PC-9 (cell line): ENCODE data around the gene PPP1CB. TPM values are rescaled to one million over a fixed set of nuclear protein-coding genes. Genes with fewer than 3 reads are reported as not detected.

Experiments
- BruUV-seq: library from RNA; stranded (reverse); fragments of 400-500 nt; replicated peaks from 2 replicates; lab custom pipeline; 2021; lab: Mats Ljungman, UMichigan
- CTCF ChIA-PET: fragments of 300-600 bp; sonication (Branson Sonifier 250); formaldehyde crosslinking; loops from one replicate; lab custom pipeline; 2022; ENCODE audit warnings: antibody characterized with exemption; lab: Charles Lee
- POLR2A ChIA-PET: fragments of 300-600 bp; sonication (Branson Sonifier 250); formaldehyde crosslinking; loops from one replicate; lab custom pipeline; 2022; ENCODE audit warnings: antibody characterized with exemption; ENCODE audit not compliant: unreplicated experiment; lab: Charles Lee
- DNase-seq, 2 experiments: peaks; one replicate each; pipeline versions ENCODE4 v3.0.0 to v3.0.0-alpha.2; 2015 to 2022; ENCODE audit warnings: mixed read lengths in 1 of 2
- H2AFZ ChIP-seq: fragments of 200-600 bp; sonication (generic); 2 replicates; pipeline ENCODE4 v1.8.1; 2017; ENCODE audit warnings: antibody characterized with exemption
- H3F3A ChIP-seq: fragments of 200-600 bp; sonication (generic); 2 replicates; pipeline ENCODE4 v1.8.1; 2017; ENCODE audit warnings: antibody characterized with exemption, mild to moderate bottlenecking, low read depth; ENCODE audit not compliant: insufficient read depth
- H3K27ac ChIP-seq: fragments of 200-600 bp; sonication (generic); 2 replicates; pipeline ENCODE4 v1.6.1; 2016; ENCODE audit warnings: mixed run types
- H3K27me3 ChIP-seq: fragments of 200-600 bp; sonication (generic); 2 replicates; pipeline ENCODE4 v1.6.1; 2016; ENCODE audit warnings: low read depth, mixed run types; ENCODE audit not compliant: insufficient read depth
- H3K36me3 ChIP-seq: fragments of 200-600 bp; sonication (generic); 2 replicates; pipeline ENCODE4 v1.6.1; 2016; ENCODE audit warnings: low read depth, mixed run types
- H3K4me1 ChIP-seq: fragments of 200-600 bp; sonication (generic); replicated peaks from 2 replicates; pipeline ENCODE4 v1.6.1; 2016; ENCODE audit warnings: mixed run types; ENCODE audit not compliant: insufficient read depth
- H3K4me2 ChIP-seq: fragments of 200-600 bp; sonication (generic); 2 replicates; pipeline ENCODE4 v1.6.1; 2017; ENCODE audit warnings: mixed run types
- H3K4me3 ChIP-seq: fragments of 200-600 bp; sonication (generic); 2 replicates; pipeline ENCODE4 v1.6.1; 2016; ENCODE audit warnings: mixed run types
- H3K79me2 ChIP-seq: fragments of 200-600 bp; sonication (generic); 2 replicates; pipeline ENCODE4 v1.6.1; 2017; ENCODE audit warnings: low read depth, mixed run types
- H3K9me2 ChIP-seq: fragments of 200-600 bp; sonication (generic); 2 replicates; pipeline ENCODE4 v1.8.1; 2017; ENCODE audit warnings: mild to moderate bottlenecking; ENCODE audit not compliant: insufficient read depth
- H3K9me3 ChIP-seq: fragments of 200-600 bp; sonication (generic); 2 replicates; pipeline ENCODE4 v1.8.1; 2016; ENCODE audit warnings: low read depth; ENCODE audit not compliant: insufficient read depth
- H4K20me1 ChIP-seq: fragments of 200-600 bp; sonication (generic); 2 replicates; pipeline ENCODE4 v1.8.1; 2017; ENCODE audit not compliant: insufficient read depth
- EZH2 ChIP-seq: fragments of 200-600 bp; sonication (generic); IDR thresholded peaks from 2 replicates; pipeline ENCODE4 v1.8.0; 2017; ENCODE audit warnings: antibody characterized with exemption, low read depth
- intact Hi-C: fragments of 100-400 bp; cut with micrococcal nuclease; formaldehyde crosslinking; loops from one replicate; pipeline ENCODE4 v1.10.0; 2022; ENCODE audit not compliant: unreplicated experiment
- total RNA-seq: library from RNA; stranded (reverse); gene quantifications from 2 replicates; pipeline ENCODE4 v1.2.3, GENCODE V29; 2021
- TF ChIP-seq, protein P1 (sequence below): fragments of 200-600 bp; sonication (generic); conservative IDR thresholded peaks from 2 replicates; pipeline ENCODE4 v1.6.1; 2017; ENCODE audit warnings: mixed run types, antibody characterized with exemption, mild to moderate bottlenecking, moderate library complexity

The PPP1CB gene
- total RNA-seq, 1 experiment from 2014 or later: 231 TPM

DNA sequence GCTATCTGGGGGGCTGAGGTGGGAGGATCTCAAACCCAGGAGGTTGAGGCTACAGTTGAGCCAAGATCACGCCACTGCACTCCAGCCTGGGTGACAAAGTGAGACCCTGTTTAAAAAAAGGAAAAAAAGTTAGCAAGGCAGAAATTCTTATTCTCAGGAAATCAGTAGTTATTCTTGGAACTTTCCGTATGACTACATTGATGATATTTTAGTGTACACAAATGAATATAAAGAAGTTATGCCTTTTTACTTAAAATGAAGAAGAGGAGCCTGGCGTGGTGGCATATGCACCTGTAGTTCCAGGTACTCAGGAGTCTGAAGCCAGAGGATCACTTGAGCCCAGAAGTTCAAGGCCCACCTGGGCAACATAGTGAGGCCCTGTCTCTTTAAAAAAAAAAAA is 66.4 kb downstream of the PPP1CB start:
- no peak overlapping the region for H3K27ac ChIP-seq
- H2AFZ ChIP-seq: no peak overlapping the region
- H3F3A ChIP-seq: peaks cover 23% of the 10 kb centered on the region
- POLR2A ChIA-PET: no interaction called here
- no peak for DNase-seq
- H3K9me3 ChIP-seq: no peaks in the 10 kb centered on the region
- BruUV-seq: no TSS peak
- TF ChIP-seq, protein P1, sequence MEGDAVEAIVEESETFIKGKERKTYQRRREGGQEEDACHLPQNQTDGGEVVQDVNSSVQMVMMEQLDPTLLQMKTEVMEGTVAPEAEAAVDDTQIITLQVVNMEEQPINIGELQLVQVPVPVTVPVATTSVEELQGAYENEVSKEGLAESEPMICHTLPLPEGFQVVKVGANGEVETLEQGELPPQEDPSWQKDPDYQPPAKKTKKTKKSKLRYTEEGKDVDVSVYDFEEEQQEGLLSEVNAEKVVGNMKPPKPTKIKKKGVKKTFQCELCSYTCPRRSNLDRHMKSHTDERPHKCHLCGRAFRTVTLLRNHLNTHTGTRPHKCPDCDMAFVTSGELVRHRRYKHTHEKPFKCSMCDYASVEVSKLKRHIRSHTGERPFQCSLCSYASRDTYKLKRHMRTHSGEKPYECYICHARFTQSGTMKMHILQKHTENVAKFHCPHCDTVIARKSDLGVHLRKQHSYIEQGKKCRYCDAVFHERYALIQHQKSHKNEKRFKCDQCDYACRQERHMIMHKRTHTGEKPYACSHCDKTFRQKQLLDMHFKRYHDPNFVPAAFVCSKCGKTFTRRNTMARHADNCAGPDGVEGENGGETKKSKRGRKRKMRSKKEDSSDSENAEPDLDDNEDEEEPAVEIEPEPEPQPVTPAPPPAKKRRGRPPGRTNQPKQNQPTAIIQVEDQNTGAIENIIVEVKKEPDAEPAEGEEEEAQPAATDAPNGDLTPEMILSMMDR: no peak
- TF ChIP-seq EZH2: no peak
- no peaks in the 10 kb centered on the region for H3K4me1 ChIP-seq
- CTCF ChIA-PET: no interaction called here
- no peak overlapping the region for H3K4me2 ChIP-seq
- no peaks in the 10 kb centered on the region for H3K27me3 ChIP-seq
- H3K9me2 ChIP-seq: no peaks in the 10 kb centered on the region
- 0 out of 2 replicates have a peak, but pooled peaks cover 6% of the 10 kb centered on the region for H3K36me3 ChIP-seq
- H3K4me3 ChIP-seq: no peak overlapping the region
- intact Hi-C loops: no loop called here
- H3K79me2 ChIP-seq: no peaks in the 10 kb centered on the region
- no peaks in the 10 kb centered on the region for H4K20me1 ChIP-seq

DNA sequence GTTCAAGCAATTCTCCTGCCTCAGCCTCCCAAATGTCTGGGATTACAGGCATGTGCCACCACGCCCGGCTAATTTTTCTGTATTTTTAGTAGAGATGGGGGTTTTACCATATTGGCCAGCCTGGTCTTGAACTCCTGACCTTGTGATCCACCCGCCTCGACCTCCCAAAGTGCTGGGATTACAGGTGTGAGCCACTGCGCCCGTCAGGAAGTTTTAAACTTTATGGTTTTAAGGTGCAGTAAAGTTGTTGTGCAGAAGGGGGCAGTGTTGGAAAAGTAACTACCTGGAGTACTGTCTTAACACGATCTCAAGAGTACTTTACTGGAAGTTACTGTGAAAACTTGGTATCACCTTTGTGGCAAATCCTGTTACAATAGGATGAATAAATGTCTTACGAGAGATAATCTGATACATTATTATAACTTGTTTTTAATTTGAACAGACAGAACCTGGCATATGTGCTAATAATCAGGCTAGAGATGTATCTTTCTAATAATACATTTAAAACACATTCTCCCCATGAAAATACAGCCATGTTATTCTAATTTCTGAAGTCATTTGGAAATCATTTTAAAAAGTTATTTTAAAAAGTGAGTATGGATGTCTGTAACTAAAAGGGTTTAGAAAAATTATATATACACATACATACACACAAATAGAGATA is 69.8 kb downstream of the PPP1CB start:
- H3K9me3 ChIP-seq: no peaks in the 10 kb centered on the region
- BruUV-seq: no TSS peak
- no peaks in the 10 kb centered on the region for H3K9me2 ChIP-seq
- POLR2A ChIA-PET: no interaction called here
- no peaks in the 10 kb centered on the region for H3K79me2 ChIP-seq
- H3F3A ChIP-seq: peaks cover 13% of the 10 kb centered on the region
- H3K27me3 ChIP-seq: no peaks in the 10 kb centered on the region
- no peak for TF ChIP-seq EZH2
- TF ChIP-seq, protein P1: peak; percentile 81
- no peaks in the 10 kb centered on the region for H4K20me1 ChIP-seq
- no peak overlapping the region for H3K4me2 ChIP-seq
- peak; percentile 45 to 50 for DNase-seq
- 0 out of 2 replicates have a peak overlapping the region, but pooled peaks have one; percentile 1 for H3K27ac ChIP-seq
- no peaks in the 10 kb centered on the region for H3K36me3 ChIP-seq
- CTCF ChIA-PET: no interaction called here
- no peaks in the 10 kb centered on the region for H3K4me1 ChIP-seq
- no peak overlapping the region for H3K4me3 ChIP-seq
- no peak overlapping the region for H2AFZ ChIP-seq
- intact Hi-C loops: loop anchor here (10.0 kb wide), 1 partner anchor 113 kb away; no protein-coding TSS in a partner anchor

DNA sequence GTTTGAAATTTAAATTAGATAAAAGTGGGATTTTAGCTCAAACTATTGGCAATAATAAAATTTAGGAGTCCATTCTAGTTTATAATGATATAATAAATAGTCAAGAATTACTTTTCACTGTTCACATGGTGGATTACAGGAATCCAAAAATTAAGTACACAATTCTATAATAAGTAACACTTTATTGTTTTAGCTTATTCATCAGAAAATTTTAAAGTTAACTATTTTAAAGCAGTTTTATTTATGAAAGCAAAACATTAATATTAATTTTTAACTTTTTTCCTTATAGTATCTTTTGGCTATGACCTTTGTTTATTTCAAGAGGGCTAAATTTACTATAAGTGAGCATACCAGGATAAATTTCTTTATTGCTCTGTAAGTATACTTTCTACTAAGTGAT is 70.4 kb downstream of the PPP1CB start:
- CTCF ChIA-PET: no interaction called here
- H2AFZ ChIP-seq: no peak overlapping the region
- DNase-seq: no peak
- no peaks in the 10 kb centered on the region for H3K9me3 ChIP-seq
- H3K27ac ChIP-seq: no peak overlapping the region
- no TSS peak for BruUV-seq
- peaks cover 13% of the 10 kb centered on the region for H3F3A ChIP-seq
- H3K27me3 ChIP-seq: no peaks in the 10 kb centered on the region
- POLR2A ChIA-PET: no interaction called here
- TF ChIP-seq, protein P1: no peak
- no peak for TF ChIP-seq EZH2
- H3K4me1 ChIP-seq: no peaks in the 10 kb centered on the region
- no peak overlapping the region for H3K4me2 ChIP-seq
- intact Hi-C loops: loop anchor here (10.0 kb wide), 1 partner anchor 113 kb away; no protein-coding TSS in a partner anchor
- H3K36me3 ChIP-seq: no peaks in the 10 kb centered on the region
- no peaks in the 10 kb centered on the region for H4K20me1 ChIP-seq
- H3K4me3 ChIP-seq: no peak overlapping the region
- H3K79me2 ChIP-seq: no peaks in the 10 kb centered on the region
- no peaks in the 10 kb centered on the region for H3K9me2 ChIP-seq
